HepG2 (cell line): ENCODE results near the gene ALDH3B2. TPM values are rescaled to one million over a fixed set of nuclear protein-coding genes. Genes with fewer than 3 reads are reported as not detected.
A peak's percentile ranks its signal among the peaks of the same experiment; 100 is the strongest.

Experiments used
- CBX2 ChIP-seq, 2 experiments: fragments of 200-600 bp in 1 of 2; sonication (generic); formaldehyde crosslinking in 1 of 2; IDR thresholded peaks; 2 replicates each; pipeline versions ENCODE4 v1.7.0 to v1.8.1; 2018 to 2022; ENCODE audit warnings: low read depth in 2 of 2, low read length in 1 of 2, mild to moderate bottlenecking in 1 of 2, missing genetic modification reagents in 1 of 2
- CEBPG ChIP-seq: IDR thresholded peaks from 2 replicates; pipeline ENCODE4 v1.6.1; 2016
- CHD4 ChIP-seq: fragments of 200-600 bp; sonication (generic); IDR thresholded peaks from 2 replicates; pipeline ENCODE4 v1.7.0; 2017; ENCODE audit warnings: mild to moderate bottlenecking, low read length, borderline replicate concordance
- ELF3 ChIP-seq: IDR thresholded peaks from 2 replicates; pipeline ENCODE4 v1.6.1; 2016; ENCODE audit warnings: missing genetic modification reagents, missing compliant biosample characterization
- ERF ChIP-seq: IDR thresholded peaks from 2 replicates; pipeline ENCODE4 v1.6.1; 2018; ENCODE audit warnings: missing biosample characterization, missing genetic modification reagents
- FOXA3 ChIP-seq: IDR thresholded peaks from 2 replicates; pipeline ENCODE4 v1.6.1; 2016; ENCODE audit warnings: missing genetic modification reagents, missing compliant biosample characterization
- FOXJ3 ChIP-seq: sonication (generic); formaldehyde crosslinking; IDR thresholded peaks from 2 replicates; pipeline ENCODE4 v1.4.0; 2020; ENCODE audit warnings: missing genetic modification reagents, mild to moderate bottlenecking, borderline replicate concordance
- GATAD2A ChIP-seq: IDR thresholded peaks from 2 replicates; pipeline ENCODE4 v1.6.1; 2016
- HNF4A ChIP-seq: sonication (generic); formaldehyde crosslinking; IDR thresholded peaks from 2 replicates; pipeline ENCODE4 v1.4.0; 2020; ENCODE audit warnings: missing genetic modification reagents
- KAT8 ChIP-seq: IDR thresholded peaks from 2 replicates; pipeline ENCODE4 v1.6.1; 2016; ENCODE audit warnings: missing genetic modification reagents, missing compliant biosample characterization
- KDM1A ChIP-seq: IDR thresholded peaks from 2 replicates; pipeline ENCODE4 v1.6.1; 2016; ENCODE audit warnings: missing compliant biosample characterization
- LCORL ChIP-seq, 2 experiments: fragments of 450-650 bp in 1 of 2; sonication (generic) in 1 of 2; formaldehyde crosslinking in 1 of 2; IDR thresholded peaks; 2 replicates each; pipeline versions ENCODE4 v1.5.0 to v1.6.1; 2017 to 2020; ENCODE audit warnings: antibody characterized with exemption in 1 of 2, missing genetic modification reagents in 1 of 2
- MEIS1 ChIP-seq: sonication (generic); formaldehyde crosslinking; IDR thresholded peaks from 2 replicates; pipeline ENCODE4 v1.9.0; 2021; ENCODE audit warnings: mild to moderate bottlenecking, missing genetic modification reagents, moderate library complexity, borderline replicate concordance
- NR2C2 ChIP-seq: sonication (generic); formaldehyde crosslinking; IDR thresholded peaks from 2 replicates; pipeline ENCODE4 v1.4.0; 2020; ENCODE audit warnings: missing genetic modification reagents, mild to moderate bottlenecking, moderate library complexity, borderline replicate concordance
- NR2F6 ChIP-seq, 2 experiments: IDR thresholded peaks; 2 replicates each; pipeline ENCODE4 v1.6.1; 2016; ENCODE audit warnings: antibody characterized with exemption in 1 of 2, mild to moderate bottlenecking in 1 of 2
- SAP130 ChIP-seq: IDR thresholded peaks from 2 replicates; pipeline ENCODE4 v1.6.1; 2016; ENCODE audit warnings: low read depth
- SOX13 ChIP-seq, 3 experiments: fragments of 450-650 bp in 1 of 3; sonication (generic) in 1 of 3; formaldehyde crosslinking in 1 of 3; IDR thresholded peaks in 2 of 3; conservative IDR thresholded peaks in 1 of 3; 2 replicates each; pipeline versions ENCODE4 v1.5.0 to v1.6.1; 2016 to 2020; ENCODE audit warnings: antibody characterized with exemption in 1 of 3, mild to moderate bottlenecking in 1 of 3, missing compliant biosample characterization in 1 of 3, missing genetic modification reagents in 1 of 3, moderate library complexity in 1 of 3
- SOX5 ChIP-seq: IDR thresholded peaks from 2 replicates; pipeline ENCODE4 v1.6.1; 2016; ENCODE audit warnings: borderline replicate concordance
- SOX6 ChIP-seq, 2 experiments: fragments of 450-650 bp in 1 of 2; sonication (generic) in 1 of 2; formaldehyde crosslinking in 1 of 2; IDR thresholded peaks; 2 replicates each; pipeline versions ENCODE4 v1.4.0 to v1.6.1; 2017 to 2020; ENCODE audit warnings: antibody characterized with exemption in 1 of 2, mild to moderate bottlenecking in 1 of 2, missing genetic modification reagents in 1 of 2
- TGIF2 ChIP-seq: IDR thresholded peaks from 2 replicates; pipeline ENCODE4 v1.6.1; 2016; ENCODE audit warnings: control low read depth, missing compliant biosample characterization
- WIZ ChIP-seq: sonication (generic); formaldehyde crosslinking; IDR thresholded peaks from 2 replicates; pipeline ENCODE4 v1.5.1; 2020; ENCODE audit warnings: mild to moderate bottlenecking, missing genetic modification reagents
- ZNF234 ChIP-seq: sonication (generic); formaldehyde crosslinking; conservative IDR thresholded peaks from 2 replicates; pipeline ENCODE4 v1.5.1; 2020; ENCODE audit warnings: mild to moderate bottlenecking, missing genetic modification reagents
- ZNF598 ChIP-seq: sonication (generic); formaldehyde crosslinking; IDR thresholded peaks from 2 replicates; pipeline ENCODE4 v1.5.1; 2020; ENCODE audit warnings: mild to moderate bottlenecking, missing genetic modification reagents, borderline replicate concordance
- polyA plus RNA-seq, 8 experiments: library from polyadenylated mRNA; depleted of rRNA in 3 of 8; stranded (reverse) in 7 of 8; unstranded in 1 of 8; fragments of >200 nt; fragmentation: Illumina TruSeq in 4 of 8; extraction: Trizol in 4 of 8; gene quantifications; 2 replicates each; pipeline versions ENCODE4 v1.2.1 to v1.2.3, GENCODE V29; 2011 to 2016; ENCODE audit warnings: low read depth in 4 of 8, missing spikeins in 1 of 8, mixed read lengths in 1 of 8; ENCODE audit not compliant: insufficient read depth in 1 of 8
- total RNA-seq, 5 experiments: library from RNA; depleted of rRNA; stranded (reverse); fragments of >200 nt; fragmentation: Illumina TruSeq; extraction: Trizol; gene quantifications; 2 replicates each; pipeline ENCODE4 v1.2.3, GENCODE V29; 2016; ENCODE audit warnings: low read depth in 1 of 5
- TF ChIP-seq, protein P1 (sequence below): IDR thresholded peaks from 2 replicates; pipeline ENCODE4 v1.6.1; 2012; ENCODE audit warnings: inconsistent platforms
- TF ChIP-seq, protein P2 (sequence below): sonication (generic); formaldehyde crosslinking; IDR thresholded peaks from 2 replicates; pipeline ENCODE4 v1.4.0; 2020; ENCODE audit warnings: missing genetic modification reagents, borderline replicate concordance
- TF ChIP-seq, protein P3 (sequence below): sonication (generic); formaldehyde crosslinking; IDR thresholded peaks from 2 replicates; pipeline ENCODE4 v1.4.0; 2020; ENCODE audit warnings: missing genetic modification reagents, mild to moderate bottlenecking, borderline replicate concordance

ALDH3B2 gene
- total and polyA plus RNA-seq, 2 of the 13 experiments (the other 11 are each of a cell fraction or from before 2014, with no cell fraction given), result not detected

DNA sequence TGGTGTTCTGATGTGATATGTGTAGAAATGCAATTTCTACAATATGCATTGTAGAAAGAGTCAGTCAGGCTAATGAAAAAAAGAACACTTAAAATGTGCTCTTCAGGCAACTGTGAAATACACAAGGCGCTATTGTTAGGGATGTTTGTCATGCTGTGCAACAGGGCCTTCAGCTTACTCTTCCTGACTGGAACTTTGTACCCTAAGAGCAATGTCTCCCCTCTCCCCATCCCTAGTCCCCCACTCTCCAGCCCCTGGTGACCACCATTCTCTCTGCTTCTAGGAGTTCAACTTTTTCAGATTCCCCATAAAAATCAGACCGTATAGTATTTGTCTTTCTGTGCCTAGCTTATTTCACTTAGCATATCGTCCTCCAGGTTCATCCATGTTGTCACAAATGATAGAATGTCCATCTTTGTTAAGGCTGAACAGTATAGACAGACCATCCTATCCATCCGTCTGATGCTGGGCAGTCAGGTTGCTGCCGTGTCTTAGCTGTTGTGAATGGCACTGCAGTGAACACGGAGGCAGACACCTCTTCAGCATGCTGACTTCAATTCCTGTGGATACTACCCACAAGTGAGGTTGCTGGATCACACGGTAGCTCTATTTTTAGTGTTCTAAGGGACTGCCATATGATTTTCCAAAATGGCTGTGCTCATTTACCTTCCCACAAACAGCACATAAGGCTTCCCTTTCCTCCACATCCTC lies 57.0 kb downstream of the ALDH3B2 start (continued):
- TF ChIP-seq CBX2 (IDR thresholded peaks at IDR 0.05; ENCODE audit: low read depth, low read length) (no peak), CBX2 (CRISPR knock-in tag; IDR thresholded peaks at IDR 0.05; ENCODE audit: low read depth) (no peak), GATAD2A (CRISPR knock-in tag) (peak; percentile 73), CEBPG (CRISPR knock-in tag) (peak; percentile 31; the same call in 1 of the 2 replicates), SAP130 (CRISPR knock-in tag) (peak; percentile 54; the same call in 1 of the 2 replicates), KDM1A (peak; percentile 17; the same call in 1 of the 2 replicates), SOX5 (peak; percentile 78; the same call in 1 of the 2 replicates), ZNF598 (CRISPR knock-in tag) (no peak), ERF (CRISPR knock-in tag) (no peak), ELF3 (0 out of 2 replicates have a peak, but pooled peaks have one; percentile 36), NR2F6 (IDR thresholded peaks at IDR 0.05) (peak; percentile 65; the same call in 1 of the 2 replicates), NR2F6 (CRISPR knock-in tag; IDR thresholded peaks at IDR 0.05) (peak; percentile 50; the same call in 1 of the 2 replicates), SOX6 (IDR thresholded peaks at IDR 0.05) (no peak), SOX6 (CRISPR knock-in tag; IDR thresholded peaks at IDR 0.05) (peak; percentile 87), WIZ (CRISPR knock-in tag) (no peak), SOX13 (IDR thresholded peaks at IDR 0.05) (no peak), SOX13 (CRISPR knock-in tag; conservative IDR thresholded peaks at IDR 0.05 in 1 of 2, IDR thresholded peaks at IDR 0.05 in 1 of 2) (peak in 1 of 2 experiments; percentile 87; a peak in 2 of 4 replicates), NR2C2 (CRISPR knock-in tag) (peak; percentile 74), FOXJ3 (CRISPR knock-in tag) (no peak; the same call in 1 of the 2 replicates), CHD4 (peak; percentile 28; the same call in 1 of the 2 replicates), FOXA3 (peak; percentile 68), HNF4A (peak; percentile 89), MEIS1 (CRISPR knock-in tag) (no peak), TGIF2 (CRISPR knock-in tag) (peak; percentile 60; the same call in 1 of the 2 replicates), KAT8 (CRISPR knock-in tag) (peak; percentile 37; the same call in 1 of the 2 replicates), ZNF234 (no peak), LCORL (IDR thresholded peaks at IDR 0.05) (no peak), LCORL (CRISPR knock-in tag; IDR thresholded peaks at IDR 0.05) (peak; percentile 79)
- TF ChIP-seq, protein P1, sequence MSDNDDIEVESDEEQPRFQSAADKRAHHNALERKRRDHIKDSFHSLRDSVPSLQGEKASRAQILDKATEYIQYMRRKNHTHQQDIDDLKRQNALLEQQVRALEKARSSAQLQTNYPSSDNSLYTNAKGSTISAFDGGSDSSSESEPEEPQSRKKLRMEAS, result 0 out of 2 replicates have a peak, but pooled peaks have one; percentile 48
- TF ChIP-seq, protein P2, sequence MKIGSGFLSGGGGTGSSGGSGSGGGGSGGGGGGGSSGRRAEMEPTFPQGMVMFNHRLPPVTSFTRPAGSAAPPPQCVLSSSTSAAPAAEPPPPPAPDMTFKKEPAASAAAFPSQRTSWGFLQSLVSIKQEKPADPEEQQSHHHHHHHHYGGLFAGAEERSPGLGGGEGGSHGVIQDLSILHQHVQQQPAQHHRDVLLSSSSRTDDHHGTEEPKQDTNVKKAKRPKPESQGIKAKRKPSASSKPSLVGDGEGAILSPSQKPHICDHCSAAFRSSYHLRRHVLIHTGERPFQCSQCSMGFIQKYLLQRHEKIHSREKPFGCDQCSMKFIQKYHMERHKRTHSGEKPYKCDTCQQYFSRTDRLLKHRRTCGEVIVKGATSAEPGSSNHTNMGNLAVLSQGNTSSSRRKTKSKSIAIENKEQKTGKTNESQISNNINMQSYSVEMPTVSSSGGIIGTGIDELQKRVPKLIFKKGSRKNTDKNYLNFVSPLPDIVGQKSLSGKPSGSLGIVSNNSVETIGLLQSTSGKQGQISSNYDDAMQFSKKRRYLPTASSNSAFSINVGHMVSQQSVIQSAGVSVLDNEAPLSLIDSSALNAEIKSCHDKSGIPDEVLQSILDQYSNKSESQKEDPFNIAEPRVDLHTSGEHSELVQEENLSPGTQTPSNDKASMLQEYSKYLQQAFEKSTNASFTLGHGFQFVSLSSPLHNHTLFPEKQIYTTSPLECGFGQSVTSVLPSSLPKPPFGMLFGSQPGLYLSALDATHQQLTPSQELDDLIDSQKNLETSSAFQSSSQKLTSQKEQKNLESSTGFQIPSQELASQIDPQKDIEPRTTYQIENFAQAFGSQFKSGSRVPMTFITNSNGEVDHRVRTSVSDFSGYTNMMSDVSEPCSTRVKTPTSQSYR, result peak; percentile 56; the same call in 1 of the 2 replicates
- TF ChIP-seq, protein P3, sequence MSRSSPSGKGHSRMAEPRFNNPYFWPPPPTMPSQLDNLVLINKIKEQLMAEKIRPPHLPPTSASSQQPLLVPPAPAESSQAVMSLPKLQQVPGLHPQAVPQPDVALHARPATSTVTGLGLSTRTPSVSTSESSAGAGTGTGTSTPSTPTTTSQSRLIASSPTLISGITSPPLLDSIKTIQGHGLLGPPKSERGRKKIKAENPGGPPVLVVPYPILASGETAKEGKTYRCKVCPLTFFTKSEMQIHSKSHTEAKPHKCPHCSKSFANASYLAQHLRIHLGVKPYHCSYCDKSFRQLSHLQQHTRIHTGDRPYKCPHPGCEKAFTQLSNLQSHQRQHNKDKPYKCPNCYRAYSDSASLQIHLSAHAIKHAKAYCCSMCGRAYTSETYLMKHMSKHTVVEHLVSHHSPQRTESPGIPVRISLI, result peak; percentile 35; the same call in 1 of the 2 replicates
